HCT116 (cell line): ENCODE data around the gene CNTNAP2. TPM values are rescaled to one million over a fixed set of nuclear protein-coding genes. Genes with fewer than 3 reads are reported as not detected.

Experiments
- ATAC-seq: fragments of 200-7000 bp; cut with Tn5 transposase; 2 replicates; pipeline ENCODE4 v1.9.1; 2020; ENCODE audit warnings: mild to moderate bottlenecking, moderate library complexity
- BruUV-seq: library from RNA; stranded (reverse); fragments of 400-500 nt; replicated peaks from 2 replicates; lab custom pipeline; 2021; lab: Mats Ljungman, UMichigan
- CTCF ChIA-PET: fragments of 300-600 bp; sonication (Branson Sonifier 250); formaldehyde crosslinking; loops from one replicate; lab custom pipeline; 2021; ENCODE audit warnings: antibody characterized with exemption; lab: Charles Lee
- POLR2A ChIA-PET: fragments of 300-600, 350-600 bp; sonication (Branson Sonifier 250); formaldehyde crosslinking; loops from one replicate; lab custom pipeline; 2021; ENCODE audit warnings: antibody characterized with exemption; lab: Charles Lee
- RAD21 ChIA-PET, 2 experiments: fragments of 300-600 bp; sonication (Branson Sonifier 250); formaldehyde crosslinking; loops; one replicate each; lab custom pipeline; 2023; ENCODE audit warnings: low total read pairs in 2 of 2; ENCODE audit not compliant: uncharacterized antibody in 2 of 2, unreplicated experiment in 2 of 2, low non-redundant PET in 1 of 2; lab: Charles Lee
- DNase-seq: peaks from one replicate; pipeline ENCODE4 v3.0.0-alpha.2; 2010; ENCODE audit warnings: low read depth, low spot score
- H2AFZ ChIP-seq: fragments of 200-600 bp; shearing (Covaris generic), sonication (generic); 2 replicates; pipeline ENCODE4 v1.6.1; 2017; ENCODE audit warnings: low read depth, mixed run types, mixed read lengths, antibody characterized with exemption, low read length; ENCODE audit not compliant: poor library complexity, severe bottlenecking
- H3K27ac ChIP-seq: 2 replicates; pipeline ENCODE4 v1.5.1; 2012; ENCODE audit warnings: low read depth, low read length
- H3K27me3 ChIP-seq: fragments of 200-600 bp; sonication (generic); 2 replicates; pipeline ENCODE4 v1.6.1; 2016; ENCODE audit warnings: mixed run types, low read length, mixed read lengths; ENCODE audit not compliant: insufficient read depth
- H3K36me3 ChIP-seq, 2 experiments: fragments of 200-500 bp in 1 of 2; fragments of 200-600 bp in 1 of 2; sonication (Bioruptor generic) in 1 of 2; sonication (generic) in 1 of 2; 2 replicates each; pipeline versions ENCODE4 v1.5.1 to v1.6.1; 2014 to 2016; ENCODE audit warnings: low read length in 2 of 2, inconsistent platforms in 1 of 2, mixed read lengths in 1 of 2, mixed run types in 1 of 2; ENCODE audit not compliant: insufficient read depth in 2 of 2, control insufficient read depth in 1 of 2
- H3K4me1 ChIP-seq, 2 experiments: fragments of 200-600 bp in 1 of 2; sonication (generic) in 1 of 2; 2 replicates each; pipeline versions ENCODE4 v1.5.1 to v1.6.1; 2012 to 2017; ENCODE audit warnings: low read length in 2 of 2, inconsistent platforms in 1 of 2, mild to moderate bottlenecking in 1 of 2, mixed read lengths in 1 of 2, mixed run types in 1 of 2, moderate library complexity in 1 of 2; ENCODE audit not compliant: insufficient read depth in 2 of 2, control insufficient read depth in 1 of 2
- H3K4me2 ChIP-seq: fragments of 200-600 bp; sonication (generic); 2 replicates; pipeline ENCODE4 v1.6.1; 2017; ENCODE audit warnings: mixed run types, low read length, mixed read lengths
- H3K4me3 ChIP-seq, 2 experiments: fragments of 200-600 bp in 1 of 2; sonication (generic) in 1 of 2; replicated peaks in 1 of 2; 2 replicates each; pipeline ENCODE4 v1.5.1; 2011 to 2016; ENCODE audit warnings: low read length in 2 of 2, control low read depth in 1 of 2, low read depth in 1 of 2, mild to moderate bottlenecking in 1 of 2, mixed read lengths in 1 of 2, mixed run types in 1 of 2
- H3K79me2 ChIP-seq: fragments of 200-600 bp; sonication (generic); 2 replicates; pipeline ENCODE4 v1.6.1; 2017; ENCODE audit warnings: mild to moderate bottlenecking, mixed run types, low read length, moderate library complexity, mixed read lengths; ENCODE audit not compliant: insufficient read depth
- H3K9ac ChIP-seq: fragments of 200-600 bp; sonication (generic); 2 replicates; pipeline ENCODE4 v1.6.1; 2016; ENCODE audit warnings: low read length, mixed read lengths
- H3K9me2 ChIP-seq: fragments of 200-600 bp; sonication (generic), shearing (Covaris generic); 2 replicates; pipeline ENCODE4 v1.6.1; 2017; ENCODE audit warnings: mixed run types, mild to moderate bottlenecking, moderate library complexity; ENCODE audit not compliant: insufficient read depth
- H3K9me3 ChIP-seq, 2 experiments: fragments of 200-500 bp in 1 of 2; fragments of 200-600 bp in 1 of 2; sonication (Bioruptor generic) in 1 of 2; sonication (generic) in 1 of 2; 2 replicates each; pipeline ENCODE4 v1.6.1; 2014 to 2017; ENCODE audit warnings: low read length in 2 of 2, mixed read lengths in 2 of 2, inconsistent platforms in 1 of 2, low read depth in 1 of 2, mild to moderate bottlenecking in 1 of 2, mixed run types in 1 of 2, moderate library complexity in 1 of 2; ENCODE audit not compliant: control insufficient read depth in 1 of 2, insufficient read depth in 1 of 2
- H4K20me1 ChIP-seq: fragments of 200-600 bp; sonication (generic), shearing (Covaris generic); 2 replicates; pipeline ENCODE4 v1.6.1; 2017; ENCODE audit warnings: mixed run types, mild to moderate bottlenecking, moderate library complexity; ENCODE audit not compliant: insufficient read depth
- ATF3 ChIP-seq: IDR thresholded peaks from 2 replicates; pipeline ENCODE4 v1.6.1; 2012
- CBX3 ChIP-seq: IDR thresholded peaks from 2 replicates; pipeline ENCODE4 v1.6.1; 2012; ENCODE audit warnings: low read depth
- CEBPB ChIP-seq: IDR thresholded peaks from 2 replicates; pipeline ENCODE4 v1.6.1; 2012; ENCODE audit warnings: low read depth
- EGR1 ChIP-seq: IDR thresholded peaks from 2 replicates; pipeline ENCODE4 v1.6.1; 2012; ENCODE audit warnings: low read depth
- EZH2 ChIP-seq: fragments of 200-600 bp; sonication (generic); IDR thresholded peaks from 2 replicates; pipeline ENCODE4 v1.6.1; 2017; ENCODE audit warnings: antibody characterized with exemption, mixed run types
- EZH2phosphoT487 ChIP-seq: fragments of 200-600 bp; IDR thresholded peaks from 2 replicates; pipeline ENCODE4 v1.6.1; 2018; ENCODE audit warnings: antibody characterized with exemption, borderline replicate concordance
- FOSL1 ChIP-seq: IDR thresholded peaks from 2 replicates; pipeline ENCODE4 v1.6.1; 2012; ENCODE audit warnings: low read depth
- MAX ChIP-seq: IDR thresholded peaks from 2 replicates; pipeline ENCODE4 v1.6.1; 2012
- POLR2A ChIP-seq: IDR thresholded peaks from 2 replicates; pipeline ENCODE4 v1.7.0; 2011; ENCODE audit warnings: borderline replicate concordance; ENCODE audit not compliant: insufficient read depth, insufficient read length; ENCODE audit errors: extremely low read depth
- RAD21 ChIP-seq: IDR thresholded peaks from 2 replicates; pipeline ENCODE4 v1.6.1; 2012; ENCODE audit warnings: low read depth, mild to moderate bottlenecking
- REST ChIP-seq: IDR thresholded peaks from 2 replicates; pipeline ENCODE4 v1.6.1; 2012; ENCODE audit warnings: low read depth
- SIN3A ChIP-seq: IDR thresholded peaks from 2 replicates; pipeline ENCODE4 v1.6.1; 2012; ENCODE audit warnings: low read depth
- SP1 ChIP-seq: IDR thresholded peaks from 2 replicates; pipeline ENCODE4 v1.6.1; 2012; ENCODE audit warnings: low read depth
- SRF ChIP-seq: IDR thresholded peaks from 2 replicates; pipeline ENCODE4 v1.6.1; 2012; ENCODE audit warnings: low read depth
- ZFX ChIP-seq: fragments of 450-650 bp; IDR thresholded peaks from 2 replicates; pipeline ENCODE4 v1.6.1; 2017
- intact Hi-C: fragments of 100-400 bp; cut with micrococcal nuclease; formaldehyde crosslinking; loops from 2 replicates; pipeline ENCODE4 v1.10.0; 2022
- total RNA-seq: library from RNA; stranded (reverse); gene quantifications from one replicate; pipeline ENCODE4 v1.2.1, GENCODE V29; 2021; ENCODE audit not compliant: unreplicated experiment

The CNTNAP2 gene
- total RNA-seq, 1 experiment from 2014 or later = 0.37 TPM

GRCh38 chr7:146961617-146962016 lies 845.0 kb downstream of the CNTNAP2 start (continued):
- TF ChIP-seq ATF3 (no peak), FOSL1 (no peak), POLR2A (no peak), EZH2phosphoT487 (no peak)

- H3K36me3 ChIP-seq = no peaks in the 10 kb centered on the region
- no peak for TF ChIP-seq POLR2A
- TF ChIP-seq FOSL1 = no peak
- no peak for TF ChIP-seq CEBPB
- TF ChIP-seq CBX3 = no peak
- no peak for TF ChIP-seq SP1
- no peak for TF ChIP-seq EGR1
- TF ChIP-seq ATF3 = no peak
- TF ChIP-seq SIN3A = no peak
- no peak for TF ChIP-seq SRF
- no peak for TF ChIP-seq RAD21
- TF ChIP-seq REST = no peak
- TF ChIP-seq EZH2 = no peak
- no peak for TF ChIP-seq MAX
- no peak for TF ChIP-seq ZFX
- TF ChIP-seq, all 23 proteins: peak for 0
- Histone ChIP-seq H3K27me3 (no peaks in the 10 kb centered on the region), H3K27ac (no peak overlapping the region), H2AFZ (no peak overlapping the region), H3K4me2 (no peak overlapping the region), H4K20me1 (no peaks in the 10 kb centered on the region), H3K9me3 (peaks cover 6 to 11% of the 10 kb centered on the region in 2 experiments; a peak in 2 of 4 replicates), H3K4me3 (no peak overlapping the region), H3K9me2 (no peaks in the 10 kb centered on the region), H3K9ac (no peak overlapping the region), H3K4me1 (no peaks in the 10 kb centered on the region), H3K79me2 (no peaks in the 10 kb centered on the region)
- POLR2A ChIA-PET = no interaction called here
- no TSS peak for BruUV-seq
- no peak for ATAC-seq
- RAD21 ChIA-PET = no interaction called here
- CTCF ChIA-PET = no interaction called here
- intact Hi-C loops = no loop called here
- DNase-seq = no peak
These were observed 849.7 kb downstream of the CNTNAP2 start for GRCh38 chr7:146966274-146966673.
